ENCODE data around the gene MRTFA. TPM values are rescaled to one million over a fixed set of nuclear protein-coding genes. Genes with fewer than 3 reads are reported as not detected.
A peak's percentile ranks its signal among the peaks of the same experiment; 100 is the strongest.
"Not testable (repeated sequence)": the region's sequence is repeated elsewhere in the genome, so short reads cannot be mapped to it uniquely, and the experiment has no call there.

MRTFA gene
- total RNA-seq, 1 donor from 2014 or later, result 26.4 TPM

GRCh38 chr22:40541300-40541699, 95.2 kb downstream of the MRTFA start:
- intact Hi-C loops (cut with DNase I), result no loop called here
- no peak for DNase-seq
- ATAC-seq (ENCODE audit: poor library complexity), result no peak

DNA sequence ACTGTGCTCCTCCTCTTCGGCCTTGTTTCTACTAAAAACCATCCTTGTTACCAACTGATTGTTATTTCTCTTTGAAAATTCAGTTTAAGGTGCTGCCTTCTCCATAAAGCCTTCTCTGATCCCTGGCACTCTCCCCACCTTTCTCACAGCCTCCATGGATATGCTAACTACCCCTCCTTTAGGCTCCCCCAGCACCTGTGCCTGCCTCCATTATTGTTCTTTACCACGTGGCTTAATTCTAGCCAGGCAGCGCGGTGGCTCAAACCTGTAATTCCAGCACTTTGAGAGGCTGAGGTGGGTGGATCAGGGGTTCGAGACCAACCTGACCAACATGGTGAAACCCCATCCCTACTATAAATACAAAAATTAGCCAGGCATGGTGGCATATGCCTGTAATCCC, 96.3 kb downstream of the MRTFA start:
- ATAC-seq (ENCODE audit: poor library complexity), result no peak
- DNase-seq, result no peak
- intact Hi-C loops (cut with DNase I), result no loop called here

GRCh38 chr22:40536149-40536548, 100.4 kb downstream of the MRTFA start:
- ATAC-seq (ENCODE audit: poor library complexity); intact Hi-C loops (cut with DNase I); DNase-seq: not testable (repeated sequence)

- intact Hi-C loops (cut with DNase I), result no loop called here
- no peak for DNase-seq
- no peak for ATAC-seq (ENCODE audit: poor library complexity)
These were observed 100.9 kb downstream of the MRTFA start for GRCh38 chr22:40535642-40536041.

DNA sequence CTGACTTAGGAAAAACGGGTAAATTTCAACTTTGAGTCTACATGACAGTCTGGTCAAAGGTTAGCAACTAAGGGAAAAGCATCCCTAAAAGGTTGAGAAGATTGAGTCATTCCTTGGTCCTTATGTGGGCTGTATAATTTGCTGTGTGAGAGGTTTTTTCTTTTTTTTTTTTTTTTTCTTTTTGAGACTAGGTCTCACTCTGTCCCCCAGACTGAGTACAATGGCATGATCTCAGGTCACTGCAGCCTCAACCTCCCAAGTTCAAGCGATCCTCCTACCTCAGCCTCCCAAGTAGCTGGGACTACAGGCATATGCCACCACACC, 101.4 kb downstream of the MRTFA start:
- intact Hi-C loops (cut with DNase I), result no loop called here
- DNase-seq, result no peak
- ATAC-seq (ENCODE audit: poor library complexity), result no peak

DNA sequence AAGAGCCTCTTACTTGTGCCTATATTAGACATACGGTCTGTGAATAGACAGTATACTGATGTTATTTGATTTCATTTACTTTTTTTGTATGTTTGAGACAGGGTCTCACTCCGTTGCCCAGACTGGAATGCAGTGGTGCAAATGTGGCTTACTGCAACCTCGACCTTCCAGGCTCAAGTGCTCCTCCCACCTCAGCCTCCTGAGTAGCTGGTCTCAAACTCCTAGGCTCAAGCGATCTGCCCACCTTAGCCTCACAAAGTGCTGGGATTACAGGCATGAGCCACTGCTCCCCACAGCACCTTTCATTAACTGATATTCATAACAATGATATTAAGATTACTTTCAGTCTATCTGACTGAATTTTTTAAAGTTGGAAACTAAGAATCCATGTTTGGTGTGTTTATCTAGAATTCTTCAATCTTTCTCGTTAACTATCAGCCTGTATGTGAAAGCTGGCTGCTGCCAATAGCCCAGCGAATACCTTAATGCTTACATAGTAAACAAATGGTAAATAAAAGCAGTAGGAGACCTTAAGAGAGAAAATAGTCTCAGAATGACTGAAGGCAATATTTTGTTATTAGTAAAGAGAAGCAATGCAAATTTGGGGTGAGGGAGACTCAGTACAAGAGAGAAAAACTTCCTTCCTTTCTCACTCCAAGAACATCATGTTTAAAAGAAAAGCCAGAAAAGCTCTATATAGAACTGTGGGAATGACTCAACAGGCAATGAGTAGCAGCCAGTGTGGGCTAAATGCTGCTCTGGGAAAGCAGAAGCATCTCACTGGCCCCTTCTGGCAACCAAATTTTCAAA, 101.9 kb downstream of the MRTFA start:
- no peak for DNase-seq
- ATAC-seq (ENCODE audit: poor library complexity), result peak; percentile 53
- intact Hi-C loops (cut with DNase I), result no loop called here

GRCh38 chr22:40533712-40534378, 102.7 kb downstream of the MRTFA start:
- no peak for DNase-seq
- peak; percentile 76 for ATAC-seq (ENCODE audit: poor library complexity)
- intact Hi-C loops (cut with DNase I), result no loop called here

GRCh38 chr22:40531951-40532900, 104.3 kb downstream of the MRTFA start:
- peak; percentile 12 for ATAC-seq (ENCODE audit: poor library complexity)

GRCh38 chr22:40530391-40530790, 106.1 kb downstream of the MRTFA start:
- DNase-seq; ATAC-seq (ENCODE audit: poor library complexity); intact Hi-C loops (cut with DNase I): not testable (repeated sequence)

More at GRCh38 chr22:40531951-40532900, 104.3 kb downstream of the MRTFA start:
- intact Hi-C loops (cut with DNase I), result no loop called here
- DNase-seq, result no peak

DNA sequence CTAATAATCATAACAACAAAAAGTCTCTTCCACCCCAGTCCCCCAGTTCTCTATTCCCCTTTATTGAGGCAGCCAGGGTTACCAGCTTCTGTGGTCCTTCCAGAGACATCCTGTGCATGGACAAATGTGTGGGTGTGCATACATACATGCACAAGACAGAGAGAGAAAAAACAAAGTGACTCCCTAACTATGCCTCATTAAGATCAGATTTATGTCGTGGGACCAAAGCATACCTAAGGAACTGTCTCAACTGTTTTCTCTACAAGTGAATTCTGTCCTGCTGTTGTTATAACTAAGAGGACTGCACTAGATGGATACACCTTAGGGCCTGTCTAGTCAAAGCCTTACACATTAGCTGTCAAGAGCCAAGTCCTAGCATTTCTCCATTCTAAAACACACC, 106.7 kb downstream of the MRTFA start:
- DNase-seq (no peak), ATAC-seq (ENCODE audit: poor library complexity) (no peak)
- intact Hi-C loops (cut with DNase I), result no loop called here

- intact Hi-C loops (cut with DNase I), result no loop called here
- no peak for ATAC-seq (ENCODE audit: poor library complexity)
- no peak for DNase-seq
These were observed 109.6 kb downstream of the MRTFA start for GRCh38 chr22:40526960-40527359.

- intact Hi-C loops (cut with DNase I), result no loop called here
These were observed 111.2 kb downstream of the MRTFA start for GRCh38 chr22:40525250-40525884.

GRCh38 chr22:40524392-40525249, 111.9 kb downstream of the MRTFA start:
- no peak for ATAC-seq (ENCODE audit: poor library complexity)
- intact Hi-C loops (cut with DNase I), result no loop called here

More at GRCh38 chr22:40525250-40525884, 111.2 kb downstream of the MRTFA start:
- peak; percentile 43 for ATAC-seq (ENCODE audit: poor library complexity)
- DNase-seq, result peak; percentile 74

DNA sequence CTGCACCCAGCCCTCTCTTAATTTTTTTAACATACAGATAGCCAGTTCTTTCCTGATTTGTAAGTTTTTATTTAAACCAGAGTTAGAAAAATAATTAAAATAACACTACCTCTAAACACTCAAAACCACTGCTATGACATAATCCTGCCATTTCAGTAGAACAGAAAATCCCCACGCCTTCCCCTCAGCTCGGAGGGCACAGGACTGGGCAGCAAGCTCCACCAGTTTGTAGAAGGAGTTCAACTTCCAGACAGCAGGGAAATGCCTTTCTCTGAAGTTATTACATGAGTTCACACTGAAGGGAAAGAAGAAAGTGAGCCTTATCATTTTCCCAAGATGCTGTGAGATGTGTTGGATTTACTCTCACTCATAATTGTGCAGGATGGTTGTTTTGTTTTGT, 114.4 kb downstream of the MRTFA start:
- intact Hi-C loops (cut with DNase I), result no loop called here
- no peak for ATAC-seq (ENCODE audit: poor library complexity)
- DNase-seq, result no peak

More at GRCh38 chr22:40524392-40525249, 111.9 kb downstream of the MRTFA start:
- no peak for DNase-seq

- DNase-seq (no peak), ATAC-seq (ENCODE audit: poor library complexity) (no peak)
- intact Hi-C loops (cut with DNase I), result no loop called here
These were observed 115.5 kb downstream of the MRTFA start for GRCh38 chr22:40521046-40521445.

GRCh38 chr22:40520562-40520961, 116.0 kb downstream of the MRTFA start:
- DNase-seq (no peak), ATAC-seq (ENCODE audit: poor library complexity) (no peak)
- intact Hi-C loops (cut with DNase I), result no loop called here

DNA sequence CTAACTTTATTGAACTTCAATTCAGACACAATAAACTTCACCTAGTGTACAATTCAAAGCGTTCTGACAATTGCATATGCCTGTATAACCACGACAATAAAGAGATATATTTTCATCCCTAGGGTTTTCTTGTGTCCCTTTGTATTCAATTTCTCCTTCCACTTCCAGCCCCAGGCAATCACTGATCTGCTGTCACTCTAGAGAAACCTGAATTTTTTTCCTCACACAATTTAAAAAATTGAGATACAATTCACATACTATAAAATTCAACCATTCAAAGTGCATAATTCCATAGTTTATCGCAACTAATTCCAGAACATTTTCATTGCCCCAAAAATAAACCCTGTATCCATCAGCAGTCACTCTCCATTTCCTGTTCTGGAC, 116.6 kb downstream of the MRTFA start:
- intact Hi-C loops (cut with DNase I), result no loop called here
- ATAC-seq (ENCODE audit: poor library complexity), result no peak

More for the DNA sequence above, 116.6 kb downstream of the MRTFA start:
- no peak for DNase-seq

Measured in Right ventricle myocardium superior (tissue), 1 donor.